Right kidney (tissue), 1 donor: ENCODE data around the gene PRLH.
"Not testable (repeated sequence)": the region's sequence is repeated elsewhere in the genome, so short reads cannot be mapped to it uniquely, and the experiment has no call there.

ENCODE experiments used
- DNase-seq: peaks from one replicate; pipeline ENCODE4 v3.0.0-alpha.2; 2016

Gene PRLH

GRCh38 chr2:237602409-237602808 is 36.0 kb downstream of the PRLH start:
- no peak for DNase-seq

DNA sequence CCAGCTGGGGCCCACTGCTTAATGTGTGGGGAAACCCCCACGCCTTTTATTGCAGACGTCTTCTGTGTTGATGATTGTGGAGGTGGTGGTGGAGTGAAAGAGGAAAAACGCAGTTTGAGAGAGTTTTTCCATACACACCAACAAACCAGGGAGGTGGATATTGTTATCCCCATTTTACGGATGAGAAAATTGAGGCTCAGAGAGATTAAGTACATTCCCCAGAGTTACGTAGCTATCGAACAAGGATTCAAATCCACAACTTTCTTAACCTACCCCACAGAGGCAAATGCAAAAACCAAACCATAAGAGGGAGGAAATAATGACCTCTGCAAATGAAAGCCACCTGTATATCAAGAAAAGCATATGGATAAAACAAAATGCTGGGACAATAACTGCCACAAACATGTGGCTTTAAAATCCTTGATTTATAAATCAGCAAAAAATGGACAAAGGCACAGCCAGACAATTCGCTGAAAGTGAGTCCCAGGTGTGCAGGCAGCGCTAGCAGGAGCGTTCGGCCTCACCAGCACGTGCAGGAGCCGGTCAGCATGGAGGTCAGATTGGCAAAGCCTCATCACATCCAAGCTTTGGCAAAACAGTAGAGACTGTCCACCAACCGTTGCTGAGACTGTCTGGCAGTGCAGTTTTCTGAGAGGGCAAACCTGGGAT is 36.8 kb downstream of the PRLH start:
- no peak for DNase-seq

DNA sequence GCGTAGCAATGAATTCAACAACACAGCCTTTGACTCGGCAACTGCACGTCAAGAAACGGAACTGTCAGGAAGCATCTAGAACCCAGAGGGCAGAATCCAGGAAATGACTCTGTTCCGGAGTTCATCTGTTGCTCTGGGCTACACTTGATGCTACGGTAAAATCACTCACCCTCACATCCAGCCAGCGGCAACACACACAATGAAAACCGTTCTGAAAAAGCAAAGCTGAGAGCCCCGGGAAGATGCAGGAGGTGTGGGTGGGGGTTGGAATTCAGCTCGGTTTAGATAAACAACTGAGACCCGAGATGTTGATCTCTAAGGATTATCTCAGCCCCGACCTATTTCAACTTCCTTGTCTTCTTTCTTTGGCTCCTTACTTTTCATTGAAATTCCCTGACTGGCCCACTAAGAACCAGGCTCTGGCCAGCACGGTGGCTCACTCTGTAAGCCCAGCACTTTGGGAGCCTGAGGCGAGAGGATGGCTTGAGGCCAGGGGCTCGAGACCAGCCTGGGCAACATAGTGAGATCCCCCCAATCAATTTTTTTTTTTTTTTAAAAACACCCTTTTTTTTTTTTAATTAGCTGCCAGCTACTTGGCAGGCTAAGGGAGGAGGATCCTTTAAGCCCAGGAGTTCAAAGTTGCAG is 37.5 kb downstream of the PRLH start:
- no peak for DNase-seq

- no peak for DNase-seq
Observed at GRCh38 chr2:237604391-237604790, 38.0 kb downstream of the PRLH start.

- DNase-seq = no peak
Observed at GRCh38 chr2:237604960-237605359, 38.6 kb downstream of the PRLH start.

GRCh38 chr2:237606522-237606921 is 40.1 kb downstream of the PRLH start:
- DNase-seq = not testable (repeated sequence)

- DNase-seq = no peak
Observed at GRCh38 chr2:237612527-237613357, 46.4 kb downstream of the PRLH start.

GRCh38 chr2:237613679-237614078 is 47.3 kb downstream of the PRLH start:
- DNase-seq = no peak

DNA sequence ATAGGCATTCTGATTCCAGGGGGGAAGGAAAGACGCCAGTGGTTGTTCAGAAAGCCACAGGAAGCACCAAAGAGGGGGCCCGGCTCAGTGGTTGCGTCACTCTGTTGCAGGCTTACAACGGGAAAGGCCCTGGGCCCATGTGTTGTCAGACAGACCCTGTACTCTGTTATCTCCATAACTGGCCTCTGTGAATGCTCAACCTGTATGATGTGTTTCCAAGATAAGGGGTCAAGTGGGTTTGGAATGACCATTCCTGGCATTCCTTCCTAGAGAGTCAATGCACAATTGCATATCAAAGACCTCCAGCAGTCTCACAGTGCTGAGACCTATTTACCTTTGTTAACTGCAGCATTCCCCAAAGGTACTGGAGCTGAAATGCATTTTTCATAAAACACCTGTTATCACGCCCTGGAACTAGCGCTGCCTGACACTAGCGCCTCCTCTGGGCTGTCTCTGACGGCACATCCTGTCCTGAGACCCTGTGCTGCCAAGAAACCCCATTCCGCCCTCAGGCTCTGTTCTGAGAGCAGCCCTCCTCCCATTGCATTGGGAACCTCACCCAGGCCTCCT is 47.9 kb downstream of the PRLH start:
- no peak for DNase-seq

- no peak for DNase-seq
Observed at GRCh38 chr2:237615631-237616249, 49.4 kb downstream of the PRLH start.

GRCh38 chr2:237616373-237616733 is 50.0 kb downstream of the PRLH start:
- no peak for DNase-seq
